CD4-positive, alpha-beta T cell treated with Interleukin-17A for 4 hours (primary cell): ENCODE results near the gene ABHD12B.

Source experiments
- DNase-seq: peaks from one replicate; pipeline ENCODE4 v3.0.0-alpha.2; 2020; ENCODE audit warnings: mixed read lengths

ABHD12B gene

GRCh38 chr14:50871914-50872732 lies at the start of gene ABHD12B:
TSS of gene ABHD12B (plus strand) at chr14:50872053. CDS start at chr14:50872175, 122 bp downstream.
- DNase-seq = no peak

- no peak for DNase-seq
Measured at GRCh38 chr14:50822501-50823042, 49.3 kb upstream of the ABHD12B start.

GRCh38 chr14:50823051-50823761 lies 48.6 kb upstream of the ABHD12B start:
- DNase-seq = no peak

- no peak for DNase-seq
Measured at GRCh38 chr14:50823762-50824636, 47.9 kb upstream of the ABHD12B start.

GRCh38 chr14:50825307-50825706 lies 46.5 kb upstream of the ABHD12B start:
- no peak for DNase-seq

- no peak for DNase-seq
Measured at GRCh38 chr14:50826681-50827080, 45.2 kb upstream of the ABHD12B start.

GRCh38 chr14:50828721-50829488 lies 42.9 kb upstream of the ABHD12B start:
- DNase-seq = no peak

GRCh38 chr14:50829489-50830043 lies 42.3 kb upstream of the ABHD12B start:
- no peak for DNase-seq

GRCh38 chr14:50830044-50830931 lies 41.6 kb upstream of the ABHD12B start:
- DNase-seq = peak; percentile 76

GRCh38 chr14:50830932-50831725 lies 40.7 kb upstream of the ABHD12B start, which contains the start of gene NIN:
TSS of gene NIN (minus strand) at chr14:50831162. CDS start at chr14:50822056, 9,106 bp downstream.
- DNase-seq = peak; percentile 84

- no peak for DNase-seq
Measured at GRCh38 chr14:50831726-50832168, 40.1 kb upstream of the ABHD12B start.

- DNase-seq = no peak
Measured at GRCh38 chr14:50832935-50833630, 38.8 kb upstream of the ABHD12B start.

- no peak for DNase-seq
Measured at GRCh38 chr14:50834802-50835276, 37.0 kb upstream of the ABHD12B start.

GRCh38 chr14:50835280-50835679 lies 36.6 kb upstream of the ABHD12B start:
- DNase-seq = peak; percentile 51

- no peak for DNase-seq
Measured at GRCh38 chr14:50836515-50836914, 35.3 kb upstream of the ABHD12B start.

- no peak for DNase-seq
Measured at GRCh38 chr14:50837271-50837670, 34.6 kb upstream of the ABHD12B start.

- DNase-seq = no peak
Measured at GRCh38 chr14:50837850-50838470, 33.9 kb upstream of the ABHD12B start.

GRCh38 chr14:50839048-50839447 lies 32.8 kb upstream of the ABHD12B start:
- DNase-seq = peak; percentile 24
